Measurements from ENCODE around the gene RASA3.
"Not testable (repeated sequence)": the region's sequence is repeated elsewhere in the genome, so short reads cannot be mapped to it uniquely, and the experiment has no call there.

Gene RASA3

DNA sequence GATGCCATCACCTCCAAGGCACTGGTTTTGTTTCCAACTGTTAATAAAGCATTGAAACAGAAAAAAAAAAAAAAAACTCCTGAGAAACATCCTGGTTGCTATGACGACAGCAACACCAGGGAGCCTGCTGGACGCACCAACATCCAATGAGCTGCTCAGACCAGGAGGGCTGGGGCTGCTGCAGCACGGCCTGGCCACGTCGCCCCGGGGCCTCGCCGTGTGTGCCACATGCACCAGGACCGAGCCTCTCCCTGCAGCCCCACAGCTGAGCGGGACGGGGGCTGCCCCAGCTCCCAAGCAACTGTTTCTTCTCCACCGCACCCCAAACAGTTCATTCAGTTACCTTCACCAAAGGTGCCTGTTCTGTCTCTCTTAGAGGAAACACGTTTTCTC, 54.5 kb downstream of the RASA3 start:
- no peak for DNase-seq

DNA sequence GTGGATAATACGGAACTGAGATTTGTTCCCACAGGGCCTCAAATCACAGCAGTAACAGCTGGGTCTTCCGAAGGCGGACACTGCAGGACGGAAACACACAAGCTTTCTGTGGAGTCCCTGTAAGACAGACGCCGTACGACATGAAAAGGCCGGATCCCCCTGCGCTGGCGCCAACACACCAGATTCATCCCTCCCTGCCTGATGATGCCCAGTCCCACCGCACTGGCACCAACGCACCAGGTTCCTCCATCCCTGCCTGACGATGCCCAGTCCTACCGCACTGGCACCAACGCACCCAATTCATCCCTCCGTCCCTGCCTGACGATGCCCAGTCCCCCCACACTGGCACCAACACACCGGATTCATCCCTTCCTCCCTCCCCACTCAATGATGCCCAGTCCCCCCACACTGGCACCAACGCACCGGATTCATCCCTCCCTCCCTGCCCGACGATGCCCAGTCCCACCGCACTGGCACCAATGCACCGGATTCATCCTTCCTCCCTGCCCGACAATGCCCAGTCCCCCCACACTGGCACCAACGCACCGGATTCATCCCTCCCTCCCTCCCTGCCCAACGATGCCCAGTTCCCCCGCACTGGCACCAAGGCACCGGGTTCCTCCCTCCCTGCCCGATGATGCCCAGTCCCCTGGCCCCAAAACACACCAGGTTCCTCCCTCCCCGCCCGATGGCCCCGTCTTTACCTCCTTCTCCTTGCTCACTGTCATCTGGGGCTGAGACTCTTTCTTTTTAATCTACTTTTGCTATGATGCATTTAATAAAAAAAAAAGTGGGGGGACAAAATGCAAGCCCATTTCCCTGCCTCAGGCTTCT, 55.1 kb downstream of the RASA3 start:
- DNase-seq = no peak

DNA sequence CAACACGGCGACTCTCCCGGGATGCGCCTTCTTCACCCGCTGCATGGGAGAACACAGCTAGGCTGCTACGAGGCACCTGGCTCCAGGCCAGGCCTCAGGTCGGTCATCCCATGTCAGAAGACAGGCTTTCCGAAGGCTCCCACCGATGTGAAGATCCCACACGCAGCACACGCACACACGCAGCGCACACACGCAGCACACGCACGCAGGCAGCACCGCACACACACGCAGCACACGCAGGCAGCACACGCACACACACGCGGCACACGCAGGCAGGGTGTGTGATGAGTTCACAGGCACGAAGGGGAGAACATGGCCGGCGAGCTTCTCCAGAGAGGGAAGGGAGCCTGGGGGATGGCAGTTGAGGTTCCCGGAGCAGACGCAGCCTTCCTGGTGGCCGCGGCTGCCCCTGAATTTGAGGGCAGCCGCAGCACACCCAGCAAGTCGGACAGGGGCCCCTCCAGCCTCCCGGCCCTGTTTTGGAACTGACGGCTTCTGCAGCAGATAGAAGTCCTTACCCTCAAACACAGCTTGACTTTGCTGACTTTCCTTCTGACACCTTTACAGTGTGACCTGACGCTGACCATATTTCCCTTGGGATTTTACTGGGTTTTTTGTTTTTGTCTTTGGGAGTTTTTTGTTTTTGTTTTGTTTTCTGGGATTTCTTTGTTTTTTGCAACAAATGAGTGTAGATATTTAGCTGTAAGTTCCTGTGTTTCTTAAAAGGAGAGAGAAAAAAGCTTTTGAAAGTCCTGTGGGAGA, 55.9 kb downstream of the RASA3 start:
- DNase-seq = no peak

DNA sequence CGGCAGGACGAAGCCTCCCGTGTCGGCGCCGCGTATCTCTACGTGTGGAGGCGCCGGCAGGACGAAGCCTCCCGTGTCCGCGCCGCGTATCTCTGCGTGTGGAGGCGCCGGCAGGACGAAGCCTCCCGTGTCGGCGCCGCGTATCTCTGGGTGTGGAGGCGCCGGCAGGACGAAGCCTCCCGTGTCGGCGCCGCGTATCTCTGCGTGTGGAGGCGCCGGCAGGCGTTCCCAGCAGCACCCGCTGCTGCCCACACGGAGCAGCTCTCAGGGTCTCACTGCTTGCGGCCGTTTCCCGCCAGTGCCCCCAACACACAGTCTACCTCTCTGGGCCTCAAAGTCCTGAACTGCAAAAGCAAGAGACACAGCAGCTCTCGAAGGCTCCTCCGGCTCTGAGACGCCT, 56.6 kb downstream of the RASA3 start:
- DNase-seq = not testable (repeated sequence)

DNA sequence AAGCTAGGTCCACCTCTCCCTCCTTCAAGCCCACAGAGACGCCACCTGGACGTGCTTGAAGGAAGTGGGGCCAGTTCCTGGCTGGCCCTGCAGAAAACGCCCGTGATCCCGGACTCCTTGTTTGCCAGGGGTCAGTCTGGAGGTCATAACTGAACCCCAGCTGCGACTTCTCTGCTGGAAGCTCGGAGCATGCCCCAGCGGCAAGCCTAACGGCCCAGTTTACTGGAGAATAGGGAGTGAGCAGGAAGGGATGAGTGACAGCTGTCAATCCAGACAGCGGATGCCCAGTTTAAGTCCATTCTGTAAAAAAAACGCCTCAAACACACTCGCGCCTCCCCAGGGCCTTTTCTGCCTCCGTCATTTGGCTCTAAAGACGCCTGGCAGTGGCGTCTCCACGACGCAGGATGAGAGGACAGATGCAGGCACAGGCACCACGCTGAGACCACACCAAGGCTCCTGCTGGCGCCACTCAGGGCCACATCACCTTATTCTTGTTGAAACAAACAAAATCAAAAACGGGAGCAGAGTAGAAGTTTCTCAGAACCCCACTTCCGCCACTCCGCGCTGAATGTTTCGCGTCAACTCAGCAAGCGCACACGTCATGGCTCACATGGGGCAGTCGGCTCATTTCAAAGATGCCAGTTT, 57.6 kb downstream of the RASA3 start:
- no peak for DNase-seq

DNA sequence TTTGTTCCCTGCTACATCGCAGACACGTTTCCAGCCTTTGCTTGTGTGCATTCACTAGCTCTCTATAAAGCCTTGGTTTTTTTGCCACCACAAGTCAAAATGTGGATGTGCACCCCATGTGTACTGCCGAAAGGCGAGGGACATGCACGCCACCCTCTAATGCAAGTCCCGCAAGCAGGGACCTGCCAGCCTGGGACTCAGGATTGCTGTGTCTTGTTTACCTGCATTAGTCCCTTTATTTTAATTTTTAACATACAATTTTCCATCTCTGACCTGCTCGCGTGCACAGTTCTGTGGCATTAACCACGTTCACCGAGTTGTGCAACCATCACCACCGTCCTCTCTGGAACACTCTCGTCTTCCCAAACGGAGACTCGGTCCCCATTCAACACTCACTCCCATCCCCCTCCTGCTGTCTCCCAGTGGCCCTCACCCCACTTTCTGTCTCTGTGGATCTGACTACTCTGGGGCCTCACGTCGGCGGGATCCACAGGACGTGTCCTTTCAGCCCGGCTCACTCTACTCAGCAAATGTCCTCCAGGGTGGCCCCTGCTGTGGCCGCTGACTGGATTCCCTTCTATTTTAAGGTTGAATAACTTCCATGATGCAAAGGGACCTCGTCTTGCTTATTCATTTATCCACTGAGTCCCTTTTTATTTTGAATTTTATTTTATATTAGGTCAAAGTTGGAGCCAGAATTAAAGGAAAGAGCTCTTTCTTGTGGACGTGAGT, 58.4 kb downstream of the RASA3 start:
- DNase-seq = no peak

DNA sequence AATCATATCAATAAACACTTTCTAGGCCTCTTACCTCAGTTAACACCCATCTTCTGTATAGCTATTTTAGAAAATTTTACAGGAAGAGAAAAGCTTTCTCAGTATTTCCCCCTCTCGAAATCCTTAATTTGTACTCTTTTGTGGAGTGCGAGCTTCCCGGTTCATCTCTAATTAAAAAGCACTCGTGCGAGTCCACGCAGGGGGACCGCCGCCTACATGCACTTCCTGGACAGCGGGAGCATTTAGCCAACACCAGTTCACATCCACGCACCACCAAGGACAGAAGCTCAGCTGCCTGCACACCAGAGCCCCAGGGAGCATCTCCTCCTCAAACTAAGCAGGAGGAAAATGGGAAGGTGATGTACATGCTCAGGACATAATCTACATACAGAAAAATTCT, 60.0 kb downstream of the RASA3 start:
- DNase-seq = no peak

DNA sequence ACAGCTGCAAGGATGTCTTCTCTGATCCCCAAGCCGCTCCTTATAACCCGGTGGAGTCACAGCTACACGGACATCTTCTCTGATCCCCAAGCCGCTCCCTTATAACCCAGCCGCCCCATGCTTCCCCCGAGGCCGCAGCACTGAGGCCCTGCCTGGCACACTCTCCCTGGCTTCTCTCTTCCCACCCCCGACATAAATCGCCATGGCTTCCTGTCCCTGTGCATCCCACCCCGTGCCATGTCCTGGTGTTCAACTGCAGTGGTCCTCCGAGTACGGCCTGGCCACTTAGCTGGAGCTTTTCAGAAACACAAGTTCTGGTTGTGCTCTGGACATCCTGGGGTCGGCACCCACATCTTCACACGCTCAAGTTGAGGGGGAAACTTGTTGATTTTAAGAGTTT, 60.4 kb downstream of the RASA3 start:
- no peak for DNase-seq

DNA sequence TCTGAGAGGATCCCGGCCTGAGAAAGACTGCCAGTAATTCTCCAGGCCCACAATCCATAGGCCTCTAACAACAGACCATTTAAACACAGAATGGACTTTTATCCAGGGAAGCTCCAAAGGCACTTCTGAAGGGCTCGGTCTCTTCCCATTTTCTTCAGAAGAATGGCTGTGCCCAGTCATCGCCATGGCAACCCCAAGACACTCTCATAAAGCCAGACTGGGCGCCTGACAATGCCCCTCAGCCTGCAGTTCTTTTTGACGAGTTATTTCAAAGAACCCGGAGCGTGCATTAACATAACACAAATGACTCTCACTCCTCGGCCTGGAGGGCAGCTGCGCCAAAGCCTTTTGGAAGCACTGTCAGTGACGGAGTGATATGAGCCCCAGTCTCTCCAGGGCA, 61.0 kb downstream of the RASA3 start:
- no peak for DNase-seq

DNA sequence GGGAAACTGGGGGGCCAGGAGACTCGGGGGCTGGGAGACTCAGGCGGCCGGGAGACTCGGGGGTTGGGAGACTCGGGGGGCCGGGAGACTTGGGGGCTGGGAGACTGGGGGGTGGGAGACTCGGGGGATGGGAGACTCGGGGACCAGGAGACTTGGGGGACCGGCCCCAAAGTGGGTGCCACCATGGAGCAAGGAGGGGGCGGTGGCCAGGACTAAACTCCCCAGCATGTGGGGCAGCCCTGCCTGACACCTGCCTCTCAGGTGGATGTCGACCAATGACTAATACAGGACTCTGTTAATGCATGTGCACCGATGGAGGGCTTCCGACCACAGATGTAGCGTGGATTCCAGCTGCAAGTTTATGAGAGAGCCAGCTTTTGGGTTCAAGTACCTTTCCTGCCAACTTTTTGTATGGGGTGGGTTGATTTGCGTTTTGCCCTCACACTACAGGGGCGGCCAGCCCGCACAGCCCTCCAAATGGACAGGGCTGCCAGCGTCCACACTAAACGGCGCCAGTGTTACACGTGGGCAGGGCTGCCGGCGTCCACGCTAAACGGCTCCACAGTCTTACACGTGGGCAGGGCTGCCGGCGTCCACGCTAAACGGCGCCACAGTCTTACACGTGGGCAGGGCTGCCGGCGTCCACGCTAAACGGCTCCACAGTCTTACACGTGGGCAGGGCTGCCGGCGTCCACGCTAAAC, 62.2 kb downstream of the RASA3 start:
- DNase-seq = no peak

DNA sequence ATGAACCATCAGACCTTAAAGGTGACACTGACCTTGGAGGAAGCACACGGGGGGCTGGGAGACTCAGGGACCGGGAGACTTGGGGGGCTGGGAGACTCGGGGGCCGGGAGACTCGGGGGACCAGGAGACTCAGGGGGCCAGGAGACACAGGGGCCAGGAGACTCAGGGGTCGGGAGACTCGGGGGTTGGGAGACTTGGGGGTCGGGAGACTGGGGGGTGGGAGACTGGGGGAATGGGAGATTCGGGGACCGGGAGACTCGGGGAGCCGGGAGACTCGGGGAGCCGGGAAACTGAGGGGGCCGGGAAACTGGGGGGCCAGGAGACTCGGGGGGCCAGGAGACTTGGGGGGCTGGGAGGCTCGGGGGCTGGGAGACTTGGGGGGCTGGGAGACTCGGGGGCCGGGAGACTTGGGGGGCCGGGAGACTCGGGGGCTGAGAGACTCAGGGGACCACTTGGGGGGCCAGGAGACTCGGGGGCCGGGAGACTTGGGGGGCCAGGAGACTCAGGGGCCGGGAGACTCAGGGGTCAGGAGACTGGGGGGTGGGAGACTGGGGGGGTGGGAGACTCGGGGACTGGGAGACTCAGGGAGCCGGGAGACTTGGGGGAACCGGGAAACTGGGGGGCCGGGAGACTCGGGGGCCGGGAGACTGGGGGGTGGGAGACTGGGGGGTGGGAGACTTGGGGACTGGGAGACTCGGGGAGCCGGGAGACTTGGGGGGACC, 62.9 kb downstream of the RASA3 start:
- DNase-seq = no peak

DNA sequence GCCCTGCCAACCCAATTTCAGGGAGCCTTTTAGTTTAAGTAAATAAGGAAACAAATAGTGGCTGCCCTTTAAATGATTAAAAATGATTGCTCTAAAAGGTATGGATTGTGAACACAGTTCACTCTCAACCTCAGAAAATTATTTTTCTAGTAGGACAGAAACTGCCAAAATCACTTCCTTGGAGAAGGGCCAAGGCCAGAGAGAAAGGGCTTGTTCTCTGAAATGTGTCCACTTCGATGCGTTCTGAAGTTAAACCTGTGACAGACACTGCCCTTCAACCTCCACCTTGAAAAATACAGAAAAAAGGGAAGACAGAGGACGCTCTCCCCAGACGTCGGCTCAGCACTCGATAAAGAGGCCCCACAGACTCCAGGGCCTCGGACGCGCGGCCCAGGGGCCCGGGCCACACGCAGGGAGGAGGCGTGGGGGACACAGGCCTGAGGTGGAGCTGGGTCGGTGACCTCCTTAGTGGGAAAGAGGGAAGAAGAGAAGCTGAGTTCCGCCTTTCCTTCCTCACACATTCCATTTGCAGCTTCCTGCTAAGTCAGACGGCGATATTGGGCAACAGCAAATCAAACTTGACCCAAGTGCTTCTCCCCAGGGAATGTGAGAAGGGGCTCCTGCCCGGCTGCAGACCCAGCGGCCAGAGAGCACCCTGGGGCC, 63.6 kb downstream of the RASA3 start:
- DNase-seq = no peak

DNA sequence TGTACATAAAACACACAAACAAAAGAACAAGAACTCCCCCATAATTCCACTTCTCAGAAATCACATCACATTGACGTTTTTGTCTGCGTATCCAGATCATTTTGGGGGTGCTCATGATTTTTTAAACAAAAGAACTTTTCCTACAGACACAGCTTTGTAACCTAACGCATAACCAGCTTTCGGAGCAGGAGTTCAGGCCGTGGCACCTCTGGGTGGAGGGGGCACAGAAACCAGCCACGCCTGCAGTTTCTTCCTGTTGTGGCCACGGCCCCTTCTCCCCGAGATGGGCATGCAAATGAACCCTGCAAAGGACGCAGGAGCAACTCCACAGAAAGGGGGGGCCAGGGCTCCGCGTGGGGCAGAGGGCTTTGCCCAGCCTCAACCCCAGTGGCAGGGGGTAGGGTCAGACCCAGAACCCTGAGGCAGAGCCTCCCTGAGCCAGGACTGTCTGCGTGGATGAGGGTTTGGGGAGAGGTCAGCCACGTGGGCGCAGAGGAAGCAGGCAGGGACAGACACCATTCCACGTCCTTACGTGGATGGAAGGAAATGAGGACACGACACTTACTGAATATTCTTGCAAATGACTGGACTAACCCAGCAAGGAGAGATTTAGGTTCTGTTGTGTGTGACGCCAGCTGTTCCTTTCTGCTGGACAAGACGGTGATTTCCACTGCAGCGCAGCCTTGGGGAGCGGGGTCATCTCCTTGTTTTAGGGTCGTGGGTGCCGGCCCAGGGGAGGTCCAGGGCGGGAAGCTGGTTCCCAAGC, 64.4 kb downstream of the RASA3 start:
- DNase-seq = no peak

DNA sequence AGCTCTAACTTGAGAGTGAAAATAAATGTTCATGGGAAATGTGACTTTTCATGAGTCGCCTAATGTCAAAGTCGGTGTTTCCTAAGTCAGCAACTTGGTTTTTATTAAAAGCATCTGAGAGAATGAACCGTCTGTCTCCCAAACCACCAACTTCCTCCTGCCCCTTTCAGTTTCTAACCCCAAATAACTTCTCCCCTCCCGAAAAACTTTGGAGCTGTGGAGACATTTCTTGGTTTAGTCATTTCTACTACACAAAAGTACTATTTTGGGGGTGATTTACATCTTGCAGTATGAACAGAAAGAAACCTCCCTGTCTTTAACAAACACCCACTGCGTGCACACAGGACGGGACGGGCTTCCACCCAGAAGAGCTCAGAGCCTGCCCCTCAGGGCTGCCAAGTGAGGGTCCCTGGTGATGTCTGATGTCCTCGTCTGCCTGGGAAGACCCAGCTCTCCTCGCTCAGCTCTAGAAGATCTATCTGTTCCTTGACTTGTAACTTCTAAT, 65.0 kb downstream of the RASA3 start:
- DNase-seq = no peak

DNA sequence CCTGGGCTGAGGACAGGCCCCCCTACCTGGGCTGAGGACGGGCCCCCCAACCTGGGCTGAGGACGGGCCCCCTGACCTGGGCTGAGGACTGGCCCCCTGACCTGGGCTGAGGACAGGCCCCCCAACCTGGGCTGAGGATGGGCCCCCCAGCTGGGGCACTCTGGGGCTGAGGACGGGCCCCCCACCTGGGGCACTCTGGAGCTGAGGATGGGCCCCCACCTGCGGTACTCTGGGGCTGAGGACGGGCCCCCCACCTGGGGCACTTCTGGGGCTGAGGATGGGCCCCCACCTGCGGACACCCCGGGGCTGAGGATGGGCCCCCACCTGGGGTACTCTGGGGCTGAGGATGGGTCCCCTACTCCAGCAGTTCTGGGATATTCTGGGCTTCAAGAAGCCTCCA, 65.5 kb downstream of the RASA3 start:
- no peak for DNase-seq

DNA sequence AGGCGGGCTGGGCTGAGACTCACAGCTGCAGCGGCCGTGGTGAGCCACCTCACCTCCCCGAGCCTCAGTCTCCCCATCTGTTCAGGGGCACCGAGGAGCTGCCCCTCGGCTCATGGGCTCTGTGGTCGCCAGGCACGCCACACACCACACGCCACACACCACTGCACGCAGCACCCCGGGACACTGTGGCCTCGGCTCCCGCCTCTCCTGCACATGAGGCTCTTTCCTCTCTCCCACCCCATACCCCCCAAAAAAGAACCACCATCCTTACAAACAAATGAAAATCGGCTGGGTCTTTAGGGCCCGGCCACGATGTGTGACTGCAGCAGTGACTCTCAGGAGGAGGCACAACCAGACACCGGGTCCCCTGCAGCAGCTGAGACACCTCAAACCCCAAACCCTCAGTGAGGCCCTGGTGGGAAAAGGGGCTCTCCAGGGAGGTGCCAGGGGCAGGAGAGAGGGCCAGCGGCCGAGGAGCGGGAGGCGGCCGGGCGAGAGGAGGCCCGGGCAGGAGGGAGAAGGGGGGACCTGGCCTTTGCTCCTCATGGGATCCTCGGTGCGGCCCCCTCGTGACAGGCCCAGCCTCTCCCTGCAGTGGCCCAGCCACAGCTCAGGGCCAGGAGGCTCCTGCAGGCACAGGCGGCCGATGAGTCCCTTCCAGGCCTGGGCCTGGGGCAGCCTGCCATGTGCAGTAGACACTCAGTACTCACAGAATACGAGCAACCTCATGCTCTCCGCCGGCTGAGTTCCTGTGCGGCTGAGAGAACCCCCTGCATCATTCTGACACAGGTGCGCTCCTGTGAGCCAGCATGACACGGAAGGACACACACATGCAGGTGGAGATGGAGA, 66.3 kb downstream of the RASA3 start:
- no peak for DNase-seq

DNA sequence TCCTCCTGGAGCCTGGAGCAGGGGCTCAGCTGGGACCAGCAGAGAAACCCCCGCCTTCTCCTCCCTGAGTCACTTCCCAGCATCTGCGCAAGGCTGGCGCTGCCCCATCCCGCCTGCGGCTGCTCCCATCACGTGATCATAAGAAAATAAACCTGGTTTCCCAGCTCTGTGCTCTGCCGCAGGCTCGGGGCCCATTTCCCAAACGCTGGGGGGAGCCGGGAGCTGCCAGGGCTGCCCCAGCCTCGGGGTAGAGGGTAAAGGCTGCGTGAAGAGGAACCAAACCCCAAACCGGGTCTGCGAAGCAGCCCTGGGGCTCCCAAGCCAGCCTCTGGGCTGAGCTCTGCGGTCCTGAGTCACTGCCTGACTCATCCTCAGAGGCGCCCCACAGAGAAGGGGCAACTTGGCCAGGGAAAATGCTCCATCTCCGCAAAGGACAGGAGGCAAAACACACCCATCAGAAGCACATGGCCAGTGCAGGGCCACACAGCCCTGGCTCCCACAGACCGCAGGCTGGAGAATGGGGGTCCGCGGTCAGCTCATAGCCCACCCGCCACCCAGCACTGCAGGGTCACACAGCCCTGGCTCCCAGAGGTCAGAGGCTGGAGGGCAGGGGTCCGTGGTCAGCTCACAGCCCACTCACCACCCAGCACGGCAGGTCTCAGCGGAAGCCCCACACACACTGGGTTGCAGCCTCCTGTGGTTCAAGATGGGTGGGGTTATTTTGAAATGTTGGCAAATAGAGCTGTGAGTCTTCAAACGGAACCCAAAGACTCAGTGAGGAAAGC, 67.1 kb downstream of the RASA3 start:
- peak in 1 of 2 experiments; percentile 13 for DNase-seq

DNA sequence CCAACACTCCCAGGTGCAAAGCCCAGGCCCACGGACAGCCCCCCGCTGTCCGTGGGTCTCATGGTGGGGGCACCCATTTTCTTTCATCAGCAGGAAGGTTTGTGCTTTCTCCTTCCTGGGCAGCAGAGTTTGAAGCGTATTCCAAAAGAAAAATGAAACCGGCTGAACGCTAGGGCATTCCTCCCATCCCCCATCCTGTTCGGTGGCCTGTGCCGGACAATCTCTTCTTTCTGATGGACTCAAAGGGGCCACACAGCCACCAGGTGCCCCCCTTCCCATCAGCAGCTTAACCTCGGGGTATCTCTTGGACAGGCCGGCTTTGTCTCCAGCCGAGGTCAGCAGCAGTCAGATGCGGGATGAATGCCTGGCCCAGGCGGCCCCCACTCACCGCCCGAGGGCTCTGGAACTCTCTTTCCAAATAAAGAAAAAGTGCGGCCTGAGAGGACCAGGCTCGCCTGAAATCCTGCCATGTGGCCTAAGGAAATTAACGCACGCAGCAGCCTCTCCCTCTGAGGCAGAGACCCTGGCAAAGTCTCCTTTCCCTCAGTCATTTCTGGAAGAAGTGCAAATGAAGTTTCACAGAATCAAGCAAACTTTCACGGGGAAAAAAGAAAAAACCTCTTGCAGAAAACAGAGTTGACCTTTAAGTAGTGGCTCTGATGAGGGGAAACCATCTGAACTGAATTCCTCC, 67.8 kb downstream of the RASA3 start:
- DNase-seq = no peak

Data from NCI-H2081 (cell line).